Measurements from ENCODE around the gene MED19.
A peak's percentile ranks its signal among the peaks of the same experiment; 100 is the strongest.

MED19 gene

GRCh38 chr11:57711414-57712255 lies at the start of gene MED19:
Gene MED19 (minus strand): TSS chr11:57712215. CDS start chr11:57712179, 36 bp downstream.
- DNase-seq, result peak; percentile 61
- Histone ChIP-seq H3K4me3 (ENCODE audit: low read depth in 1 of 2, low read length in 2 of 2) (peak within 1 kb of the TSS; percentile 82 to 87), H3K27me3 (ENCODE audit: insufficient read depth, low read length, poor library complexity) (no peaks in the 10 kb centered on the region), H3K9ac (ENCODE audit: low read depth, low read length) (peak within 1 kb of the TSS; percentile 68), H3K27ac (ENCODE audit: low read length) (peak within 1 kb of the TSS; percentile 85), H4K20me1 (ENCODE audit: insufficient read depth, low read length) (peaks cover 7% of the 10 kb centered on the region; the same call in 1 of the 2 replicates), H3K4me1 (ENCODE audit: insufficient read depth, low read length) (peaks cover 40% of the 10 kb centered on the region), H3K9me3 (ENCODE audit: insufficient read depth, low read length, severe bottlenecking) (no peaks in the 10 kb centered on the region), H3K79me2 (ENCODE audit: insufficient read depth, low read length) (peaks cover 81% of the 10 kb centered on the region), H3K4me2 (ENCODE audit: insufficient read depth, low read length) (peak within 1 kb of the TSS; percentile 86), H3K36me3 (ENCODE audit: insufficient read depth, low read length) (peaks cover 41% of the 10 kb centered on the region), H2AFZ (ENCODE audit: low read depth, low read length) (peak within 1 kb of the TSS; percentile 82)
- TF ChIP-seq CTCF (IDR thresholded peaks at IDR 0.05; ENCODE audit: borderline replicate concordance, extremely low read depth, low read length, poor library complexity, severe bottlenecking) (no peak), EZH2 (IDR thresholded peaks at IDR 0.05; ENCODE audit: borderline replicate concordance, low read depth, low read length, severe bottlenecking) (no peak)
- ATAC-seq (ENCODE audit: insufficient read depth, low read depth), result peak; percentile 22

GRCh38 chr11:57758174-57758573 lies 46.2 kb upstream of the MED19 start:
- H3K9me3 ChIP-seq (ENCODE audit: insufficient read depth, low read length, severe bottlenecking), result no peaks in the 10 kb centered on the region
- no peak for DNase-seq
- no peak overlapping the region for H3K9ac ChIP-seq (ENCODE audit: low read depth, low read length)
- H3K27me3 ChIP-seq (ENCODE audit: insufficient read depth, low read length, poor library complexity), result no peaks in the 10 kb centered on the region
- no peak overlapping the region for H3K27ac ChIP-seq (ENCODE audit: low read length)
- H3K36me3 ChIP-seq (ENCODE audit: insufficient read depth, low read length), result no peaks in the 10 kb centered on the region
- no peak for TF ChIP-seq EZH2 (IDR thresholded peaks at IDR 0.05; ENCODE audit: borderline replicate concordance, low read depth, low read length, severe bottlenecking)
- H4K20me1 ChIP-seq (ENCODE audit: insufficient read depth, low read length), result no peaks in the 10 kb centered on the region
- no peak for ATAC-seq (ENCODE audit: insufficient read depth, low read depth)
- H3K4me2 ChIP-seq (ENCODE audit: insufficient read depth, low read length), result no peak overlapping the region
- no peak overlapping the region for H3K4me3 ChIP-seq (ENCODE audit: low read depth in 1 of 2, low read length in 2 of 2)
- H3K4me1 ChIP-seq (ENCODE audit: insufficient read depth, low read length), result no peaks in the 10 kb centered on the region
- peaks cover 14% of the 10 kb centered on the region for H3K79me2 ChIP-seq (ENCODE audit: insufficient read depth, low read length)
- no peak overlapping the region for H2AFZ ChIP-seq (ENCODE audit: low read depth, low read length)

GRCh38 chr11:57752954-57753353 lies 40.9 kb upstream of the MED19 start:
- no peaks in the 10 kb centered on the region for H3K79me2 ChIP-seq (ENCODE audit: insufficient read depth, low read length)
- H3K36me3 ChIP-seq (ENCODE audit: insufficient read depth, low read length), result no peaks in the 10 kb centered on the region
- H3K4me3 ChIP-seq (ENCODE audit: low read depth in 1 of 2, low read length in 2 of 2), result no peak overlapping the region
- H3K27me3 ChIP-seq (ENCODE audit: insufficient read depth, low read length, poor library complexity), result no peaks in the 10 kb centered on the region
- no peak for TF ChIP-seq EZH2 (IDR thresholded peaks at IDR 0.05; ENCODE audit: borderline replicate concordance, low read depth, low read length, severe bottlenecking)
- no peak for TF ChIP-seq CTCF (IDR thresholded peaks at IDR 0.05; ENCODE audit: borderline replicate concordance, extremely low read depth, low read length, poor library complexity, severe bottlenecking)
- no peak overlapping the region for H2AFZ ChIP-seq (ENCODE audit: low read depth, low read length)
- no peak overlapping the region for H3K9ac ChIP-seq (ENCODE audit: low read depth, low read length)
- no peak overlapping the region for H3K27ac ChIP-seq (ENCODE audit: low read length)
- ATAC-seq (ENCODE audit: insufficient read depth, low read depth) (no peak), DNase-seq (no peak)
- no peaks in the 10 kb centered on the region for H3K9me3 ChIP-seq (ENCODE audit: insufficient read depth, low read length, severe bottlenecking)
- H3K4me2 ChIP-seq (ENCODE audit: insufficient read depth, low read length), result no peak overlapping the region
- H4K20me1 ChIP-seq (ENCODE audit: insufficient read depth, low read length), result no peaks in the 10 kb centered on the region
- H3K4me1 ChIP-seq (ENCODE audit: insufficient read depth, low read length), result no peaks in the 10 kb centered on the region

- DNase-seq, result peak; percentile 25
- H3K27ac ChIP-seq (ENCODE audit: low read length), result no peak within 1 kb of the TSS
- ATAC-seq (ENCODE audit: insufficient read depth, low read depth), result peak; percentile 70
Observed at GRCh38 chr11:57751676-57752253, 39.8 kb upstream of the MED19 start, which contains the start of gene BTBD18. Gene BTBD18 (minus strand): TSS chr11:57751819. CDS start chr11:57751188, 631 bp downstream.

More at GRCh38 chr11:57751676-57752253, 39.8 kb upstream of the MED19 start, which contains the start of gene BTBD18:
- H3K9ac ChIP-seq (ENCODE audit: low read depth, low read length), result no peak within 1 kb of the TSS
- H3K4me1 ChIP-seq (ENCODE audit: insufficient read depth, low read length), result no peaks in the 10 kb centered on the region
- H3K9me3 ChIP-seq (ENCODE audit: insufficient read depth, low read length, severe bottlenecking), result no peaks in the 10 kb centered on the region
- no peak within 1 kb of the TSS for H2AFZ ChIP-seq (ENCODE audit: low read depth, low read length)
- no peak for TF ChIP-seq EZH2 (IDR thresholded peaks at IDR 0.05; ENCODE audit: borderline replicate concordance, low read depth, low read length, severe bottlenecking)
- peak; percentile 58 for TF ChIP-seq CTCF (IDR thresholded peaks at IDR 0.05; ENCODE audit: borderline replicate concordance, extremely low read depth, low read length, poor library complexity, severe bottlenecking)
- H3K27me3 ChIP-seq (ENCODE audit: insufficient read depth, low read length, poor library complexity), result no peaks in the 10 kb centered on the region
- no peak within 1 kb of the TSS for H3K4me3 ChIP-seq (ENCODE audit: low read depth in 1 of 2, low read length in 2 of 2)
- H3K36me3 ChIP-seq (ENCODE audit: insufficient read depth, low read length), result no peaks in the 10 kb centered on the region
- no peaks in the 10 kb centered on the region for H3K79me2 ChIP-seq (ENCODE audit: insufficient read depth, low read length)
- H3K4me2 ChIP-seq (ENCODE audit: insufficient read depth, low read length), result no peak within 1 kb of the TSS
- no peaks in the 10 kb centered on the region for H4K20me1 ChIP-seq (ENCODE audit: insufficient read depth, low read length)
